Measurements from ENCODE around the gene INO80.

GRCh38 chr15:40992825-40993224, 123.3 kb downstream of the INO80 start:
- no peak for TF ChIP-seq CTCF (IDR thresholded peaks at IDR 0.05)
- TF ChIP-seq POLR2A (IDR thresholded peaks at IDR 0.05; ENCODE audit: low read depth), result no peak
- TF ChIP-seq EP300 (IDR thresholded peaks at IDR 0.05), result no peak
- TF ChIP-seq POLR2AphosphoS5 (IDR thresholded peaks at IDR 0.05), result no peak

Measured in esophagus muscularis mucosa (tissue), 4 donors.